Thoracic aorta (tissue), 2 donors: ENCODE data around the gene TUBA1C. TPM values are rescaled to one million over a fixed set of nuclear protein-coding genes. Genes with fewer than 3 reads are reported as not detected.
"Not testable (repeated sequence)": the region's sequence is repeated elsewhere in the genome, so short reads cannot be mapped to it uniquely, and the experiment has no call there.

Source experiments
- ATAC-seq: fragments of 150-250 bp; one replicate; pipeline ENCODE4 v1.8.0; 2017; ENCODE audit warnings: low read depth; ENCODE audit not compliant: insufficient number of reproducible peaks, low FRiP score
- DNase-seq: peaks from one replicate; pipeline ENCODE4 v3.0.0-alpha.2; 2020; ENCODE audit warnings: low spot score
- H3K27ac ChIP-seq, 2 donors: fragments of 200-600 bp; sonication (generic); 1 replicate in 1 of 2; 2 replicates in 1 of 2; pipeline ENCODE4 v1.5.1; 2016; ENCODE audit warnings: mild to moderate bottlenecking in 2 of 2, moderate library complexity in 2 of 2
- H3K27me3 ChIP-seq: fragments of 200-600 bp; sonication (generic); replicated peaks from 2 replicates; pipeline ENCODE4 v1.6.0; 2016; ENCODE audit warnings: mild to moderate bottlenecking; ENCODE audit not compliant: insufficient read depth
- H3K36me3 ChIP-seq: fragments of 200-600 bp; sonication (generic); one replicate; pipeline ENCODE4 v1.5.1; 2016
- H3K4me1 ChIP-seq, 2 donors: fragments of 200-600 bp; sonication (generic); 1 replicate in 1 of 2; 2 replicates in 1 of 2; pipeline versions ENCODE4 v1.5.1 to v1.6.0; 2016; ENCODE audit warnings: low read depth in 2 of 2, mild to moderate bottlenecking in 1 of 2; ENCODE audit not compliant: control insufficient read depth in 1 of 2
- H3K4me3 ChIP-seq: fragments of 200-600 bp; sonication (generic); 2 replicates; pipeline ENCODE4 v1.5.1; 2016; ENCODE audit warnings: mild to moderate bottlenecking
- H3K9me3 ChIP-seq: fragments of 200-600 bp; sonication (generic); 2 replicates; pipeline ENCODE4 v1.5.1; 2016
- total RNA-seq, 2 donors: library from RNA; depleted of rRNA; stranded (reverse); fragments of >200 nt; gene quantifications; one replicate each; pipeline versions ENCODE4 v1.1.0 to v1.2.3, GENCODE V29; 2016
- TF ChIP-seq, protein P1 (sequence below): fragments of 200-600 bp; sonication (generic); IDR thresholded peaks from one replicate; pipeline ENCODE4 v1.5.1; 2019; ENCODE audit warnings: antibody characterized with exemption

Gene TUBA1C
- total RNA-seq, 2 donors from 2014 or later: 239 to 277 TPM

DNA sequence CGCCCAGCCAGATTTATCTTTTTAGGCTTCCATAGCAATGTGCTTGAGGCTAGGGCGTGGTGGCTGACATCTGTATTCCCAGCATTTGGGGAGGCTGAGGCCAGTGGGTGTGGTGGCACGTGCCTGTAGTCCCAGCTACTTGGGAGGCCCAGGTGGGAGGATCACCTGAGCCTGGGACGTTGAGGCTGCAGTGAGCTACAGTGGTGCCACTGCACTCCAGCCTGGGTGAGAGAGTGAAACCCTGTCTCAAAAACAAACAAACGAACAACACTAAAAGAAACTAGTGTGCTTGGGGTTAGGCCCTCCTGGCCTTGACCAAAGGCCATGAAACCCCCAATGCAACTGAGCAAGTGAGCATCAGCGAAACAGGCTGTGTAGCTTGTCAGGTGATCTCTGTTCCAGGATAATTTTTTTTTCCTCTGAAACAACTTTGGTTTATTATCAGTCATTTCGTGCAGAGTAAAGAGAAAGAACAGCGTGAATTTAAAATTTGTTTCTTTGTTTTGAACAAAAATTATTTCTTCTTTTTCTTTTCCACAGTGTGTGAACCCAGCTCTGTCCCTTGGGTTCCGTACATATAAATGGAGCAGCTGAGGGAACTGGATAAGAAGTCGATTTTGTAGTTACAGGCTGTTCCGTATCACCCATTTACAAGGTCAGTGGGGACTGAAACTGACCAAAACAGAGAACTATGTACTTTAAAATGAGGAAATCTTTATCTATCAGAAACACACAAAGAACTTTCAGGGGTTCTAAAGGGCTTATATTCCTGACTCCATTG, 8.8 kb upstream of the TUBA1C start:
- no peak for DNase-seq
- Histone ChIP-seq H3K4me1 (peaks cover 15 to 21% of the 10 kb centered on the region in 2 donors), H3K4me3 (no peak overlapping the region), H3K9me3 (no peaks in the 10 kb centered on the region), H3K36me3 (no peaks in the 10 kb centered on the region), H3K27me3 (no peaks in the 10 kb centered on the region), H3K27ac (no peak overlapping the region)
- TF ChIP-seq, protein P1, sequence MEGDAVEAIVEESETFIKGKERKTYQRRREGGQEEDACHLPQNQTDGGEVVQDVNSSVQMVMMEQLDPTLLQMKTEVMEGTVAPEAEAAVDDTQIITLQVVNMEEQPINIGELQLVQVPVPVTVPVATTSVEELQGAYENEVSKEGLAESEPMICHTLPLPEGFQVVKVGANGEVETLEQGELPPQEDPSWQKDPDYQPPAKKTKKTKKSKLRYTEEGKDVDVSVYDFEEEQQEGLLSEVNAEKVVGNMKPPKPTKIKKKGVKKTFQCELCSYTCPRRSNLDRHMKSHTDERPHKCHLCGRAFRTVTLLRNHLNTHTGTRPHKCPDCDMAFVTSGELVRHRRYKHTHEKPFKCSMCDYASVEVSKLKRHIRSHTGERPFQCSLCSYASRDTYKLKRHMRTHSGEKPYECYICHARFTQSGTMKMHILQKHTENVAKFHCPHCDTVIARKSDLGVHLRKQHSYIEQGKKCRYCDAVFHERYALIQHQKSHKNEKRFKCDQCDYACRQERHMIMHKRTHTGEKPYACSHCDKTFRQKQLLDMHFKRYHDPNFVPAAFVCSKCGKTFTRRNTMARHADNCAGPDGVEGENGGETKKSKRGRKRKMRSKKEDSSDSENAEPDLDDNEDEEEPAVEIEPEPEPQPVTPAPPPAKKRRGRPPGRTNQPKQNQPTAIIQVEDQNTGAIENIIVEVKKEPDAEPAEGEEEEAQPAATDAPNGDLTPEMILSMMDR: no peak
- no peak for ATAC-seq

DNA sequence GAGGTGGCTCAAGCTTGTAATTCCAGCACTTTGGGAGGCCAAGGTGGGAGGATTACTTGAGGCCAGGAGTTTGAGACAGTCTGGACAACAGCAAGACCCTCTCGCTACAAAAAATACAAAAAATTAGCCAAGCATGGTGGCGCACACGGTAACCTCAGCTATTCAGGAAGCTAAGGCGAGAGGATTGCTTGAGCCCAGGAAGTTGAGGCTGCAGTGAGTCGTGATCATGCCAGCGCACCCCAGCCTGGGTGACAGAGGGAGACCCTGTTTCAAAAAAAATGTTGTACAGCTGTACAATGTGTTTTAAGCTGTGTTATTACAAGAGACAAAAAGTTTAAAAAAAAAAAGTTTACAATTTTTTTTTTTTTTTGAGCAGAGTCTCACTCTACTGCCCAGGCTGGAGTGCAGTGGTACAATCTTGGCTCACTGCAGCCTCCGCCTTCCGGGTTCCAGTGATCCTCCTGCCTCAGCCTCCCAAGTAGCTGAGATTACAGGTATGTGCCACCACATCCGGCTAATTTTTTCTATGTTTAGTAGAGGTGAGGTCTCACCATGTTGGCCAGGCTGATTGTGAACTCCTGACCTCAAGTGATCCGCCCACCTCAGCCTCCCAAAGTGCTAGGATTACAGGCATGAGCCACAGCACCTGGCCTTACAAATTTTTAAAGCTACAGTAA, 7.2 kb upstream of the TUBA1C start:
- H3K4me3 ChIP-seq, H3K27me3 ChIP-seq, H3K9me3 ChIP-seq, H3K36me3 ChIP-seq, ATAC-seq, H3K27ac ChIP-seq, DNase-seq: not testable (repeated sequence)
- H3K4me1 ChIP-seq: peaks cover 15 to 23% of the 10 kb centered on the region in 2 donors

DNA sequence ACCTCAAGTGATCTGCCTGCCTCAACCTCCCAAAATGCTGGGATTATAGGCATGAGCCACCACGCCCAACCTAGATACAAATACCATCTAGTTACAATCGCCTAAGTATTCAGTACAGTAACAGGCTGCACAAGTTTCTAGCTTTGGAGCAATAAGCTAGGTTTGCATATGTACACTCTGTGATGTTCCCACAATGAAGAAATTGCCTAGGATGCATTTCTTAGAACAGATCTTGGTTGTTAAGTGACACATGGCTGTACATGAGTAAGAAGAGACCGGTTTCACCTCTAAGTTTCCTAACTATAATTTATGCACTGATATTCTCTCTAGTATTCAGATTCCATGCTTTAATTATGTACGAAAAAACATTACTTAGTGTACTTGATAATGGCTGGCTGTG, 5.4 kb upstream of the TUBA1C start:
- Histone ChIP-seq H3K4me3 (no peak overlapping the region), H3K27ac (peak overlapping the region; percentile 37 to 68), H3K4me1 (peaks cover 15 to 35% of the 10 kb centered on the region in 2 donors), H3K27me3 (no peaks in the 10 kb centered on the region), H3K9me3 (no peaks in the 10 kb centered on the region), H3K36me3 (no peaks in the 10 kb centered on the region)
- DNase-seq (no peak), ATAC-seq (no peak)
- TF ChIP-seq, protein P1: no peak

DNA sequence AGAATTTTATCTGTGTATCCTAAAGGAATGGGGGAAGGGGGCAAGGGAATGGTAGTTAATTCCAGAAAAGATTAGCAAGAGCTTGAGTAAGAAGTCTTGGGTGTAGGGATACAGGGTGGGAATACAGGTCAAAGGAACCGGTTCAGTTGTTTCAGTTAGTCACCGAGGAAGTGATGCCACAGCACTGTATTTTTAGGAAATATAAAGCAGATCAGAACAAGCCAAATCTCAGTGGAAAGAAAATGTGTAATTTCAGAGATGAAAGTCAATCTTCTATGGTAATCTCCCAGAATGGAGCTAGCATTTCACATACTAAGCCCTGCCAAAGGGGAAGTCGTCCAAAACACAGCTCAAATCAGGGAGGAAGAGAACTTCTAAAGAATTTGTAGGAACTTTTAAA, 4.7 kb upstream of the TUBA1C start:
- no peaks in the 10 kb centered on the region for H3K9me3 ChIP-seq
- peak; percentile 5 for ATAC-seq
- H3K27ac ChIP-seq: peak overlapping the region; percentile 24 to 68
- no peak for DNase-seq
- H3K4me1 ChIP-seq: peaks cover 15 to 35% of the 10 kb centered on the region in 2 donors
- no peaks in the 10 kb centered on the region for H3K36me3 ChIP-seq
- H3K4me3 ChIP-seq: peak overlapping the region; percentile 6
- no peaks in the 10 kb centered on the region for H3K27me3 ChIP-seq
- TF ChIP-seq, protein P1: no peak

DNA sequence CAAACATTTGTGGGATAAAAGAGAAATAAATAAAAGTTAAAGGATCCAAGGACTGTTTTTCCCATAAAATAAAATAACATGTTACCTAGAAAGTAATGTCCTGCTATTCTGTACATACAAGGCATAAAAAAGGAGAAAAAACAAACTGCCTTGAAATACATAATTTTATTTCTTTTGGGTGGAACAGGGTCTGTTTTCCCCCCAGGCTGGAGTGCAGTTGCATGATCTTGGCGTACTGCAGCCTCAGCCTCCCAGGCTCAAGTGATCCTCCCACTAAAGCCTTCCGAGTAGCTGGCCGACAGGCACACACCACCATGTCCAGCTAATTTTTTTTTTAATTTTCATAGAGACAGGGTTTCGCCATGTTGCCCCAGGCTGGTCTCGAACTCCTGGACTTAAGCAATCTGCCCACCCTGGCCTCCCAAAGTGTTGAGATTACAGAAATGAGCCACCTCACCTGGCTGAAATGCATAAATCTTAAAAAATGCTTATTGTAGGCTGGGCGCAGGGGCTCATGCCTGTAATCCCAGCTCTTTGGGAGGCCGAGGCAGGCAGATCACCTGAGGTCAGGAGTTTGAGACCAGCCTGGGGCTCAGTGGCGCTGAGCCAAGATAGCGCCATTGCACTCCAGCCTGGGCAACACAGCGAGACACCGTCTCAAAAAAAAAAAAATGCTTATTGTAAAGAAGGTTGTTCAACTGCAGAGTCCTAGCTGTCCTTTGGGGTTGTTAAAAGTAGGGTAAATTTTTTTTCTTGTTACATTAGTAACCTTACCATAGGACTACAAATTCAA, 4.1 kb upstream of the TUBA1C start:
- TF ChIP-seq, protein P1: no peak
- H3K4me3 ChIP-seq: peak overlapping the region; percentile 6
- H3K27ac ChIP-seq: peak overlapping the region; percentile 24 to 68
- no peak for DNase-seq
- no peaks in the 10 kb centered on the region for H3K9me3 ChIP-seq
- no peaks in the 10 kb centered on the region for H3K36me3 ChIP-seq
- ATAC-seq: no peak
- H3K4me1 ChIP-seq: peaks cover 15 to 37% of the 10 kb centered on the region in 2 donors
- H3K27me3 ChIP-seq: no peaks in the 10 kb centered on the region
